ENCODE measurements around the gene IL4. TPM values are rescaled to one million over a fixed set of nuclear protein-coding genes. Genes with fewer than 3 reads are reported as not detected.

Gene IL4
- total and polyA plus RNA-seq, 2 of the 13 experiments (the other 11 are each of a cell fraction or from before 2014, with no cell fraction given): not detected

DNA sequence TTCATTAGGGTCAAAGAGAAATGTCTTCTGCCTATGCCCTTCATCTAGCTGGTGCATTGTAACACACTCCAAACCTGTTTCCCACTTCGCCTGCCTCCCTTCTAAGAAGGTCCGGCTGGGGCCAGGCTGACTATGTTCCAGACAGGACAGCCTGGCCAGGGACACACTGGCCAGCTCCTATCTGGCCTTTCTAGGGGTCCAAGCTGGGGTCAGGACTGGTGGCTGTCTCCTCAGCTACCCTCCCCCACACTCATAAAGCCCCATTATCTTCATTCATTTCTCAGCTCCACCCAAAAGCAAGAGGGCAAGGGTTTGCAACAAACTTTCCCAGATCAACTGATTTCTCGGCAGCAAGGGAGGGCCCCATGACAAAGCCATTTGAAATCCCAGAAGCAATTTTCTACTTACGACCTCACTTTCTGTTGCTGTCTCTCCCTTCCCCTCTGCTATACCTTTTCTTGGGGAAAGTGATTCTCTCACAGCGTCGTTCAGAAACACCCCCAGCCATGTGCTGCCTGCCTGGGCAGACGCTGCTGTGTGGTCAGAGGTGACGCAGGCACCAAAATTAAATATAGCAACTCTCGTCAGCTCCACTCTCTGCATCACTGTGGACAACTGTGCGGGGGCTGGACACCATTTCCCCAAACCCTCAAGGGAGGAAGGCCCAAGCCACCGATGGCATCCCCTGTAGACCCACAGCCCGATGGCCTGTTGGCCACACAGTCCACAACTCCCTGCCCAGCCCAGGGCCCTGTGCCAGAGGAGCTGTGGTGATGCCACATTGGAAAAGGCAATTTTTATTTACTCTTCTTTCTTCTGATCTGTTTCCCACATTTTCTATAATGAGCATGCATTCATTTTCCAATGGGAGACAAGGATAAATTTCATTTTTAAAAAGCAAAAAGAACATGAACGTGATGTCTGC, 9.8 kb upstream of the IL4 start:
- intact Hi-C loops (cut with micrococcal nuclease; ENCODE audit: unreplicated experiment): no loop called here
- FAIRE-seq: no peak
- in situ Hi-C loops (cut with HindIII; ENCODE audit: extremely low pct_ligation_motif_present, low pct_unique_long_range_greater_than_20kb): loop anchor here (25.0 kb wide), 1 partner anchor 277 kb away; no protein-coding TSS in a partner anchor
- no peaks in the 10 kb centered on the region for H3K79me2 ChIP-seq (ENCODE audit: insufficient read depth, low read length)
- no peak overlapping the region for H3K27ac ChIP-seq (ENCODE audit: extremely low read length, insufficient read depth, low read length)
- H4K20me1 ChIP-seq (ENCODE audit: insufficient read depth, low read length): no peaks in the 10 kb centered on the region
- POLR2A ChIA-PET: no interaction called here
- peaks cover 3 to 23% of the 10 kb centered on the region in 2 experiments; a peak in 4 of 5 replicates for H3K27me3 ChIP-seq (ENCODE audit: control insufficient read depth in 1 of 2, insufficient read depth in 2 of 2, low read length in 2 of 2)
- H3K4me3 ChIP-seq (replicated peaks in 1 of 3; ENCODE audit: insufficient read depth in 1 of 3, low read depth in 2 of 3, low read length in 3 of 3): peak overlapping the region in 1 of 3 experiments; percentile 54; a peak in 2 of 6 replicates
- peak overlapping the region; percentile 32; the same call in 1 of the 2 replicates for H3K9ac ChIP-seq (ENCODE audit: insufficient read depth, low read depth, low read length)
- BruUV-seq (replicated peaks): no TSS peak
- CTCF ChIA-PET (ENCODE audit: low intra/inter-chr PET ratio, low total read pairs): no interaction called here
- ATAC-seq: no peak
- no peak for TF ChIP-seq ZNF816 (CRISPR knock-in tag; IDR thresholded peaks at IDR 0.05; ENCODE audit: borderline replicate concordance)
- no peak for TF ChIP-seq KMT2B (CRISPR knock-in tag; IDR thresholded peaks at IDR 0.05)
- TF ChIP-seq PAWR (CRISPR knock-in tag; IDR thresholded peaks at IDR 0.05; ENCODE audit: borderline replicate concordance): no peak
- TF ChIP-seq XBP1 (CRISPR knock-in tag; IDR thresholded peaks at IDR 0.05): no peak
- no peak for TF ChIP-seq ETV5 (CRISPR knock-in tag; IDR thresholded peaks at IDR 0.05; ENCODE audit: borderline replicate concordance)
- no peak for TF ChIP-seq ZBTB8A (CRISPR knock-in tag; IDR thresholded peaks at IDR 0.05; ENCODE audit: borderline replicate concordance, low read depth)
- H3K9me3 ChIP-seq (ENCODE audit: low read length): no peaks in the 10 kb centered on the region
- peaks cover 83% of the 10 kb centered on the region for H3K4me1 ChIP-seq (ENCODE audit: insufficient read depth, low read length)
- no peak for DNase-seq (ENCODE audit: low spot score)
- WGBS (ENCODE audit: low lambda C conversion rate): 73% methylated on average over 13 of the region's 13 CpGs
- H3K36me3 ChIP-seq (replicated peaks in 1 of 2; ENCODE audit: control insufficient read depth in 1 of 2, insufficient read depth in 2 of 2, low read length in 2 of 2): no peaks in the 10 kb centered on the region
- H2AFZ ChIP-seq (ENCODE audit: low read length): no peak overlapping the region
- peak overlapping the region; percentile 89 for H3K4me2 ChIP-seq (ENCODE audit: low read depth, low read length)

DNA sequence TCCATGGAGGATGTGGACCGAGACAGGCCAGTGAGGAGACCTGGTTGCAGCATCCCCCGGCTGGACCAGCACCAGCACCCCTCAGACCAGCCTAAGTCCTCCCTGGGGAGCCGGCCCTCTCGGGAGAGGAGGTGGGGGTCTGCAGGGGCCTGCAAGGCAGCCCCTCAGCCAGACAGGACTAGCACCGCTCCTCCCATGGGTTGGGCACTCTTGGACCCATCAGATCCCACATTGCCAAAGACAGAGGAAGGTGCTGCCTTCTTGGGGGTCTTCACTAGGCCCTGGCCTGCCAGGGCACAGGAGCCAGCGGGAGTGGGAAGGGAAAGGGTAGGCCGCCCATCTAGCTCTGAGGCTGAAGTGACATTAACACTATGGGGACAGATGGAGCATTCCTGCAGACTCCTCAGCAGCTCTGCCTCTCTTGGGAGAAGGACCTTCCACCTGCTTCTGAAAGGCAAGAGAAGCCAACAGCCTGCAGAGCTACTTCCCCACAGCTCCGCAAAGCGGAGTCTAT, 9.0 kb upstream of the IL4 start:
- Histone ChIP-seq H3K79me2 (ENCODE audit: insufficient read depth, low read length) (no peaks in the 10 kb centered on the region), H3K9ac (ENCODE audit: insufficient read depth, low read depth, low read length) (no peak overlapping the region), H3K36me3 (replicated peaks in 1 of 2; ENCODE audit: control insufficient read depth in 1 of 2, insufficient read depth in 2 of 2, low read length in 2 of 2) (no peaks in the 10 kb centered on the region), H3K4me2 (ENCODE audit: low read depth, low read length) (no peak overlapping the region), H3K27me3 (ENCODE audit: control insufficient read depth in 1 of 2, insufficient read depth in 2 of 2, low read length in 2 of 2) (peaks cover 3 to 29% of the 10 kb centered on the region in 2 experiments; a peak in 4 of 5 replicates), H2AFZ (ENCODE audit: low read length) (no peak overlapping the region), H3K4me1 (ENCODE audit: insufficient read depth, low read length) (peaks cover 86% of the 10 kb centered on the region), H4K20me1 (ENCODE audit: insufficient read depth, low read length) (no peaks in the 10 kb centered on the region), H3K4me3 (replicated peaks in 1 of 3; ENCODE audit: insufficient read depth in 1 of 3, low read depth in 2 of 3, low read length in 3 of 3) (no peak overlapping the region; a peak in 1 of 6 replicates), H3K27ac (ENCODE audit: extremely low read length, insufficient read depth, low read length) (no peak overlapping the region), H3K9me3 (ENCODE audit: low read length) (no peaks in the 10 kb centered on the region)
- WGBS (ENCODE audit: low lambda C conversion rate): 90% methylated on average over 5 of the region's 9 CpGs
- no peak for ATAC-seq
- no TSS peak for BruUV-seq (replicated peaks)
- CTCF ChIA-PET (ENCODE audit: low intra/inter-chr PET ratio, low total read pairs): no interaction called here
- FAIRE-seq: no peak
- in situ Hi-C loops (cut with HindIII; ENCODE audit: extremely low pct_ligation_motif_present, low pct_unique_long_range_greater_than_20kb) (loop anchor here (25.0 kb wide), 1 partner anchor 277 kb away; no protein-coding TSS in a partner anchor), intact Hi-C loops (cut with micrococcal nuclease; ENCODE audit: unreplicated experiment) (no loop called here)
- POLR2A ChIA-PET: no interaction called here
- DNase-seq (ENCODE audit: low spot score): no peak
- TF ChIP-seq, protein P1, sequence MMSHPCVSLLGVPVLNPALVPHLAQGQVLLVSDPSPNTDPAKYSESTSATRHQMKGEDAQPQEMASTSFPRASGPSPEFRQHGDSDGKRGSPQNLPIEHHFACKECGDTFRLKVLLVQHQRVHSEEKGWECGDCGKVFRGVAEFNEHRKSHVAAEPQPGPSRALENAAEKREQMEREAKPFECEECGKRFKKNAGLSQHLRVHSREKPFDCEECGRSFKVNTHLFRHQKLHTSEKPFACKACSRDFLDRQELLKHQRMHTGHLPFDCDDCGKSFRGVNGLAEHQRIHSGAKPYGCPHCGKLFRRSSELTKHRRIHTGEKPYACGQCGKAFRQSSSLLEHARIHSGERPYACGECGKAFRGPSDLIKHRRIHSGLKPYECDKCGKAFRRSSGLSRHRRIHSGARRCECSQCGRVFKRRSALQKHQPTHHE (CRISPR knock-in tag; IDR thresholded peaks at IDR 0.05; ENCODE audit: borderline replicate concordance): no peak
- TF ChIP-seq RXRB (CRISPR knock-in tag; IDR thresholded peaks at IDR 0.05; ENCODE audit: borderline replicate concordance) (no peak), HMG20B (CRISPR knock-in tag; conservative IDR thresholded peaks at IDR 0.05) (no peak), ZNF281 (CRISPR knock-in tag; IDR thresholded peaks at IDR 0.05; ENCODE audit: borderline replicate concordance) (no peak), HMG20A (CRISPR knock-in tag; IDR thresholded peaks at IDR 0.05; ENCODE audit: borderline replicate concordance) (no peak), RFX1 (IDR thresholded peaks at IDR 0.05) (no peak), ZNF101 (CRISPR knock-in tag; IDR thresholded peaks at IDR 0.05; ENCODE audit: borderline replicate concordance, low read depth) (no peak)

All from HepG2 (cell line).